ENCODE results near the gene ADGRG7.
A peak's percentile ranks its signal among the peaks of the same experiment; 100 is the strongest.
"Not testable (repeated sequence)": the region's sequence is repeated elsewhere in the genome, so short reads cannot be mapped to it uniquely, and the experiment has no call there.

Gene ADGRG7, protein sequence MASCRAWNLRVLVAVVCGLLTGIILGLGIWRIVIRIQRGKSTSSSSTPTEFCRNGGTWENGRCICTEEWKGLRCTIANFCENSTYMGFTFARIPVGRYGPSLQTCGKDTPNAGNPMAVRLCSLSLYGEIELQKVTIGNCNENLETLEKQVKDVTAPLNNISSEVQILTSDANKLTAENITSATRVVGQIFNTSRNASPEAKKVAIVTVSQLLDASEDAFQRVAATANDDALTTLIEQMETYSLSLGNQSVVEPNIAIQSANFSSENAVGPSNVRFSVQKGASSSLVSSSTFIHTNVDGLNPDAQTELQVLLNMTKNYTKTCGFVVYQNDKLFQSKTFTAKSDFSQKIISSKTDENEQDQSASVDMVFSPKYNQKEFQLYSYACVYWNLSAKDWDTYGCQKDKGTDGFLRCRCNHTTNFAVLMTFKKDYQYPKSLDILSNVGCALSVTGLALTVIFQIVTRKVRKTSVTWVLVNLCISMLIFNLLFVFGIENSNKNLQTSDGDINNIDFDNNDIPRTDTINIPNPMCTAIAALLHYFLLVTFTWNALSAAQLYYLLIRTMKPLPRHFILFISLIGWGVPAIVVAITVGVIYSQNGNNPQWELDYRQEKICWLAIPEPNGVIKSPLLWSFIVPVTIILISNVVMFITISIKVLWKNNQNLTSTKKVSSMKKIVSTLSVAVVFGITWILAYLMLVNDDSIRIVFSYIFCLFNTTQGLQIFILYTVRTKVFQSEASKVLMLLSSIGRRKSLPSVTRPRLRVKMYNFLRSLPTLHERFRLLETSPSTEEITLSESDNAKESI

DNA sequence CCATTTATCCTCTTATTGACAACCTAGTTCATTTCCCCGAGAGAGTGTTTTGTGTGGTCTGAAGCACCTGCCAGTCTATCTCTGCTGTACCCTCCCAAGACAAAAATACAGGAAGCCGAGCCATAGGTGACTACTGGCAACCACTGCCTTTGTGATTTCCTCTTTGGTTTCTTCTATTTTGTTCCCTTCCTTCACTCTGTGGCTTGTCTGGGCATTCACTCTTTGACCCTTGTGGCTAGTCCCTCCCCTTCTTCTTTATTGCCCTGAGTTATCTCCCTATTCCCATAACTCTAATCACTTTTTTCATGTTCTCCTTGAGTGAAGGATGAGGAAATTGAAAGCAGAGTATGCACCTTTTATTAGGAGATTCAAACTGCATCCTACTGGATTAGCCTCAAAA is at the start of gene ADGRG7:
ADGRG7 (plus strand) TSS at position 297 of the 400 bp plus-strand sequence. CDS start 256 bp downstream, outside the sequence.
- DNase-seq: no peak

DNA sequence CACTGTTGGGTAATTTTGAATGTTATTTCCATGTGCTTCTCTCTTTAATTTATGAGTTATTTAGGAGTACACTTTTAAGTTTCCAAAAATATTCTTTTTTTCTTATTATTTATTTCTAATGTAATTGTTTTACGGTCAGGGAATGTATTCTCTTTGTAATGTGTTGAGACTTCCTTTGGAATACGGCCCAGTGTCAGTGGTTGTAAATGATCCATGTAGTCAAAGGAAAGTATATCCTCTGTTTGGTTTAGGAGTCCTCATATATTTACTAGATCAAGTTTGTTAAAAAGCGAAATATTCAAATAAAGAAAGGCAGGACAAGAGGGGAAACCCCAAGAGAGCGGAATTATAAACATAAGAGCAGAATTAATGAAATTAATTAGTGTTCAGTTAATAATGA is 49.0 kb upstream of the ADGRG7 start:
- peak; percentile 50 for DNase-seq

DNA sequence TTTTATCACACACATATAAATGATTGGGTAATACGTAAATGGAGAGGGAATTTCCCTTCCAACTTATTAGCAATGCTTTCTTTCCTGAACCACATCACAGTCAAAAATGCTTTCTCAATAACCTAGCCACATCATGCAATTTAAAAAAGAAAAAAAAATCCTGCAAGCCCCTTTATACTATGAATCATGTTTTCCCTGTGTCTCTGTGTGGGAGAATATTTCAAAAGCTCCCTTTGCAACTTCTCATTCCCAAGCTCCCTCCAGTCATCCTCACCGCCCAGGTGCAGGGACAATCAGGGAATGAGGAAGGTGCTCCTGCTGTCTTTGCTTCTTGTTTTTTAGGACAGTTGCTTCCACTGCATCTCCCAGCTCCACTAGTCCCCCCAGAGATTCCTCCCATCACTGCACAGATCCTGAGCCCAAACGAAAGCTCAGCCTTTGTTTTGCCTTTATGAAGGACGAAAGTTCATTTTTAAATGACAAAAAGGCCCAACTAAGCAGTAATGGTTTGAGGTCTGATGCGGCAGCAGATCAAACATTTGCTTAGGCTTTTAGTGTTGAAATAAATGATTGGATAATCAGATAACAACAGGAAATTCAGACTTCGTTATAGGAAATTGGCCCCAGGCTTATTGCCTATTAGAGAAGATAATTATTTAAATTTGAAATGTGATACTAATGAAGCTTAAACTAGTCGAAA is 47.8 kb upstream of the ADGRG7 start:
- DNase-seq: peak; percentile 88

DNA sequence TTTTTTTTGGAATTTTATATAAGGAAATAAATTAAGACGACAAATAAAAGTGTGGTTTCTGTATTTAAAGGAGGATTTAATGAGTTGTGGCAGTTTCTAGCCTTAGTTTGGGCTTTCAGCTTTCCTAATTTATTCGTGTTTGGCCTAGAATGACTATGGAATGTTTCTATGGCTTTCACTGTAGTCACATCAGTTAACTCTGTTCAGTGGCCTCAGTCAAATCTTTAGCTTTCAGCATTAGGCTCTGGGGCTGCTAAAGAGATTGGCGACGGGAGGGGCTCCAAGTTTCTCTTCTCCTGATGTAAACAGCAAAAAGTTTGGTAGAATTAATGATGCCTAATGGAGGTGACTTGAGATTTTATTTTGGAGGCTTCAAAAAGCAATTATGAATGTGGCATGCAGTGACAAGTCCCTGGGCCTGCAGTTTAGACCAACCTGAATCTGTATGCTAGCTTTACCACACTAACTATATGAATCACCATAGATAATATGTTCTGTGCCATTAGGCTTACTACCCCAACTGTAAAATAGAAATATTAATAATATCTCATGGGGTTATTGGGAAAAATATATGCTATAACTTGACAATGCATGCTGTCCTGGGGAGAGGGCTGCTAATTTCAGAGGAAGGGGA is 47.1 kb upstream of the ADGRG7 start:
- DNase-seq: no peak

DNA sequence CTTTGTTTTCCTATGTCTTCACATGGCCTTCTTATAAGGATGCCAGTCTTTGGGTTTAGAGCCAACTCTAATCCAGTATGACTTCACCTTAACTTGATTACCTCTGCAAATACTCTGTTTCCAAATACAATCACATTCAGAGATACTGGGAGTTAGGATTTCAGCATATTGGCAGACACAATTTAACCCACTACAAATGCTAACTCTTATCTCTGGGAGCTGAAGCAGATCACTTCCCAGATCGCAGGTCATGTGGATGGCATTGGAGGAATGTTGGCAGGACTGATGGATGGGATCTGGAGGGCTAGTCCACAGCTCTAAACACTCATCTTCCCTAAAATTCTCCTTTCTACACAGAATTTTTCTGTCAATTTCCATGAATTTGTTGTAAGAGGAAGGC is 46.2 kb upstream of the ADGRG7 start:
- DNase-seq: no peak

DNA sequence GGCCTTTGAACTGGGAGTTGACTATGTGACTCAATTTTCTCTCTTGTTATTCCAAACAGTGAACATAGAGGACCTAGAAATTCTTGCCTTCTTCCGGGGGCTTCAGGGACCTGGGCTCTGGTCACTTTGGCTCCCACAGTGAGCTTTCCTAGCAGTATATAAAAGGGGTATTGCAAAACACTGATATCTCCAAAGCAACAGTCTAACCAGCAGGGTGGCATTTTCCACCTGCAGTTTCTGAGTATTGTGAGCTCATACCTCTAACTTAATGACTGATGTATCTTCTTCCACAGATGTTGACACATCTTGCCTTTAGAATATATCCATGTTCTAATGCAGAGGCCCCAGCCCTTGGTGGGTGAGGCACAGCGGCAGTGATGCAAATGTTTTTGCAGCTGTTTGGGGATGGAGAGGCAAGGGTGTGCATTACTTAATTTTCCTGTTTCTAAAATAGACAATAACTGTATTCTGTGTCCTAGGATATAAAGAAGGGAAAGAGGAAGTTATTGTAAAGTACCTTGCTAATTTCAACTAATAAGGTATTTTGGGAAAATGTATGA is 45.7 kb upstream of the ADGRG7 start:
- DNase-seq: no peak

DNA sequence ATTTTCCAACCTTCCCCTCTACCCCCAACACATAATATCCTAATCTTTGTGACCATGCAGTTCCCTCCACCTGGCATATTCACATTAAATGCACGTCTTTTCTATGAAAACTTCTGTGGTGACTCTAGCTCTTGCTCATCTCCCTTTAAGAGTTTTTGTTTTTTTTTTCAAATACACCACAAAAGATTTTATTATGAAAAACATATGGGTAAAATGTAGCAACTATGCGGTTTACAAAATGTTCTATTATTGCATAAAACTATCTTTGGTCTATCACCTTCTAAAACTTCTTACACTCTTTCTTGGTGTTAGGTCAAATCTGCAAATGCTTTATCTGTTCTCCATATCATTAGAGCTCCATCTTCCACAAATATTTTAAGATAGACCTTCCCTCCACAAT is 38.6 kb upstream of the ADGRG7 start:
- peak; percentile 20 for DNase-seq

DNA sequence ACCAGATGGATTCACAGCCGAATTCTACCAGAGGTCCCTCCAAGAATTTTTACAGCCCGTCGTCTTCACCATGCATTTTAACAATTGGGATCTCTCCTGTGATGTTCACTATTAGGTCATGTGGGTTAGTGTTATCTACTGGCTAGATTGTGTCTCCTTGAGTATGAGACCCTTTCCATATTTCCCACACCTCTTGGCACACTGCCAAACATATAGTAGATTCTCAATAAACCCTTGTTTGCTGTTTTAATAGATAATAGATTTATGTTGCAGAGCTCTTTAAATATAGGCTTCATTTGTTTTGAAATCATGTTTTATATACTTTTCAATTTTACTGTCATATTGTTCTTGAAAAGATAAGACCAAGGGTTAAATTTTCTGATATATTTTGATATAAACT is 34.9 kb upstream of the ADGRG7 start:
- DNase-seq: no peak

DNA sequence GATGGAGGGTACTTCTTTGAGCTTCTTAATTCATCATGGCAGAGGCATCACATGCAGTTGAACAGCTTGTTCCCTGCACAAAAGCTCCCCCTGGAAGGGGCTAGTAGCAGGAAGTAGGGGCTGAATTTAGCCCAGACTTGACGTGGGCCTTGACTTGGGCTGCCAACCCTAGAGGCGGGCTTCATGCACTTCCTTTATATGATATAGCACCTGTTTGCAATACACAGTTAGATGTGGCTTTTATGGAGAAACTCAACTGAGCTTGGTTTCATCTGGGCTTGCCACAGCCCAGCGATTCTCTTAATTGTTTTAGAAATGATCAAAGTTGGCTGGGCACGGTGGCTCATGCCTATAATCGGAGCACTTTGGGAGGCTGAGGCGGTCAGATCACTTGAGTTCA is 33.7 kb upstream of the ADGRG7 start:
- no peak for DNase-seq

DNA sequence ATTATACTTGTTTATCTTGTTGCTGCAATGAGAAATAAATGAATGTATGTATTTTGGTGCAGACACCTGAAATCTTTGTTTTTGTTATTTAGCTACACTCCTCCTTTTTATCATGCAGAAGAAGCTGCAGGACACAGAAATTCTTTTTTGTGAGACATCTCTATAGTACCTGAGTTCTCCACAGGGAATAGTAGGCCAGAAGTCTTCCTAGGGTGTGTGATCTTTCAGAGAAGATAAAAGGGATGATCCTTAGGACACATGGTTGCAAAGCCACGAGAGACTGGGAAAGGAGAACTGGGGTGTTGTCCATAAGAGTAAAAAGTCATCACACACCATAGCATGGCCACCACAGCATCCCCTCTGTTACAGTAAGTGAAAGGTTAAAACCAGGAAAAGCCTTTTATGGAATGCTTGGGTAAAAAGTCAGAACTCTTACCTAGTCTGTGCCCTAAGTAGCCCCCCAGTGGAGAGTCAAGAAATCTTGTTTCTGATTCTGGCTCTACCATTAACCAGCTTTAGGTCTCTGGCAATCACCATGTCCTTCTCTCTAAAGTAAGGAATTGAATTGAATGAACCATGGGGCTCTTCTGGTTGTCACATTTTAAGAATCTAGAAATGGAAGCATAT is 31.9 kb upstream of the ADGRG7 start:
- no peak for DNase-seq

DNA sequence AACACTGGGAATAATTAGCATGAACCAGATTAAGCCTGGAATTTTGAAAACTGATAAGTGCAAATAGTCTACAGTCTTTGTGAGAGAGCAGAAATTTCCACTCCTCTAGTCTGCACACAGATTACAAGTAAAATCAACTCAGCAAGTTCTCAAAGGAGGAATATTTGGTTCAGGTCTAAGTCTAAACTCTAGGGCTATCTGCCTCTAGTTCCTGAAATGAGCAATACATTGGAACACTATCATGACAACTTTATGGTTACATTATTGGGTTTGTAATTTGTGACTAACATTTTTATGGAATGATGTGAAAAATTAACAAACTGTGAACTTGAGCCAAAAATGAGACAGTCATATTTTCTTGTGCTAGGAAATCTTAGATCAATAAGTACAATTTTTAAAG is 30.8 kb upstream of the ADGRG7 start:
- no peak for DNase-seq

DNA sequence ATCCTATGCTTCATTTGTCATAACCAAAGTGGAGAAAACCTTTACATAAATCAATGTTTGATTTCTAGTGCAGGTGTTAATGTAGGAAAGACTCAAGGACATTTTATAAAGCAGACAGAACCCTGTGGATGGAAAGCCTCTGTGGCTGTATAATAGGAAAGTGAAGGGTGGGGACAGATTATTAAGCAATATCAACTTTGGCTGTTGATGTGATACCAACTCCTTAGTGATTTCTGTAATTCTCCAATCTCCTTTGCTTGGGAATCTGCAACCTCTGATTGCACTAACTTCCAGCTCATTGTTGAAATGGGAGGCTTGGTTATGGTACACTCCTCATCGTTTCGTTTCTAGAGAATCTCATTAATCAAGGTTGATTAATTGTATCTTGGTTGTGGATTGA is 29.3 kb upstream of the ADGRG7 start:
- no peak for DNase-seq

DNA sequence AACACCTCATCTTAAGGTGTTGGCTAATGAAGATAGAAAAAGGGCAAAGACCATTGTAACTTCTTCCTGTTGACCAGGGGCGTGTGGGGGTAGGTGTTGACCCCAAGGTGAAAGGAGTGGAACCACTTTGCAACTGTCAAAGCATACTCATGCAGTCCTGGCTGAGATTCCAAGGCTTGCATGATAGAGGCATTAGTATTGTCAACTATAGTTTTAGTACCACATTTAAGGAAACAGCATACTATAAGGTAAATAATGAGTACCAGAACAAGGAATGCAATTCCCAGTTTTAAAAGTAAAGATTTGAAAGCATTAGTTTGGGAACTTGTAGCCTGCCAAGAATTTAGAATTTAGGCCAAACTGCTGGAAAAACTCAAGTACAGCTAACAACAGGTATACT is 27.8 kb upstream of the ADGRG7 start:
- peak; percentile 30 for DNase-seq

DNA sequence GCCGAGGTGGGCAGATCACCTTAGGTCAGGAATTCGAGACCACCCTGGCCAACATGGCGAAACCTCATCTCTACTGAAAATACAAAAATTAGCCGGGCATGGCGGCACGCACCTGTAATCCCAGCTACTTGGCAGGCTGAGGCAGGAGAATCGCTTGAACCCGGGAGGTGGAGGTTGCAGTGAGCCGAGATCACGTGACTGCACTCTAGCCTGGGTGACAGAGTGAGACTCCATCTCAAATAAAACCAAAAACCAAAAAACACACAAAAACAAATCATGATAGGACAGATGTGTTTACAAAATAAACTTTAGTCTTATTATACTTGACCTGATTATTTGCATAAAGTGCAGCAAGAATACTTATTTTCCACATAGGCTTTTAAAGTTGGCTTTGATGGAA is 27.2 kb upstream of the ADGRG7 start:
- not testable (repeated sequence) for DNase-seq

DNA sequence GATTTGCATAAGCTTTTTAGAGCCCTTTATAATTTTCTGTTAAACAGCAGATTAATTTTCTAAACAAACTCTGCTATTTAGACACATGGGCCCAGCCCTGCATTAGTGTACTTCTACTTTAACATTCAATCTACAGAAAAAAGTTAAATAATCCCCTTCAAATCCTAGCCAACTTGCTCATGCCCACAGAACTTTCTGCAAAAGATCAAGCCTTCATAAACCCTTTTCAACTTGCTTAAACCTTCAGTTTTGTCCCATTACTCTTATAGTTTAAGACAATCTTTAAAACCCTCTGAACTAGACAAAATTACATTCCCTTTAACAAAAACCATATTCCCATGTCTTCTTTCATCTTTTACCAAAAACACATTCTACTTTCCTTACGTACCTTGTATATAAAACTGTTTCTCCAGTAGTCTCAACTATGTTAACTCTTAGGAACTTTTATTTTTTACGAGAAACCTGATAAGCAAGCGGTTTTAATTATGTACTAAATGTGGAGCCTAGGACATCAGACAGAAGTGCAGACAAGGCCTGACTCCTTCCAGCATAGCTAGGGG is 25.2 kb upstream of the ADGRG7 start:
- DNase-seq: no peak

DNA sequence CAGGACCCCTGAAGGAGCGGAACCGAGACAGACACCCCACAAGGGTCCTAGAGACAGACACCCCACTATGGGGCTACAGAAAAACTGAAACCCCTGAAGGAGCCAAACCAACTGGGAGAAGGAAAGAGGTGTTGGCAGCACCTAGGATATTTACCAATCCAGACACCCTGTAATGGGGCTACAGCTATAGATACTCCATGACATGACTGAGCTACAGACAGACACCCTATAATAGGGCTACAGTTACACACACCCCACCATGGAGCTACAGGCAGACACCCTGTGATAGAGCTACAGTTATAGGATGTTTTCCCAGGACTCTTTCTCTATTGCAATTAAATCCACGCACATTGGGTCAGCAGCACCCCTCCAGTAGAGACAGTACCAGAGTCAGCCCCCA is 22.6 kb upstream of the ADGRG7 start:
- DNase-seq: no peak

DNA sequence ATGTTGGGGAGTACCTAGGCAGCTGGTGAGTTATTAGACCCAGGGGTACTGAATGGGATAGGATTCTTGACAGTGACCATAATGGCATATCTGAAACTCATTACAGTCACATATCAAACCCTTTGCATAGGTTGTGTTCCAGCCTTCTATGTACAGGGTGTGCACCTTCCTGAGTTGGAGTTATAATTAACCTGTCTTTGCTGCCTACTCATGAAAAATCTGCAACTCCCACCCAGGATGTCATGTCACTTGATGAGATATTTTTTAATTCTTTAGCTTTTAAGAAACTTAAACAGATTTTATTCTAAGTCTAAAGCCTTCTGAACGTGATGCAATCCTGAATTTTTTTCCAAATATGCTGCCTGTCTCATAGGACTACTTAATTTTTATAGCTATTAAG is 21.1 kb upstream of the ADGRG7 start:
- DNase-seq: no peak

DNA sequence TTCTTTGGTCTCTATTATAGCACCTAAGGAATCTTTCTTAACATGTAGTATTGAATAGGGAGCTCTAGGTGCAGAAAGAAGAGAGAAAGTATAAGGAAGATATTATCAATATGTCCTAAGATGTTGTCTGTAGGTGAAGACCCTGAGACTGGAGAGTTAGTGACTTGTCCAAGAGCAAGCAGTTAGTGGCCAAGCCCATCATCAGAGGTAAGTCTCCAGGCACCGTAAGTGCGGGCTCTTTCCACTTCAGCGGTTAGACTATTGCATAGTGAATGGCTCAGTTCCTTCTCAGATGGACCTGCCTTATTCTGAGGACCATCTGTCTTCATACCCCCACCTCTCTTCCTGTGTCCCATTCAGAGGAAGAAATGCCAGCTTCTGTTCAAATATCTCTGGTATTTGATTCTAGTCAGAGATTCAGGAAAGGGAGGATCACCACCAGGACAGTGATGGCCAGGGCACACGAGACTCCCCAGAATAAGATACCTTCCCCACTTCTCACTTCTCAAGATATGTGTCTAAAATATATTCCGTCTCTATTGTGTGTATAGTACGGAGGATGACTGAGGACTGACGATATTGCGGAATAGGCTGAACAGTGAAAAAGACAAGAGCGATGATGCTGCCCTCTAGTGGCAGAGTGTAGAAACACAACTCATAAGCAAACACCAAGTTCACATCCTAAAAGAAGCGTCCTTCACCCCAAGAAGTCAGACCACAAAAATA is 19.1 kb upstream of the ADGRG7 start:
- DNase-seq: peak; percentile 73

DNA sequence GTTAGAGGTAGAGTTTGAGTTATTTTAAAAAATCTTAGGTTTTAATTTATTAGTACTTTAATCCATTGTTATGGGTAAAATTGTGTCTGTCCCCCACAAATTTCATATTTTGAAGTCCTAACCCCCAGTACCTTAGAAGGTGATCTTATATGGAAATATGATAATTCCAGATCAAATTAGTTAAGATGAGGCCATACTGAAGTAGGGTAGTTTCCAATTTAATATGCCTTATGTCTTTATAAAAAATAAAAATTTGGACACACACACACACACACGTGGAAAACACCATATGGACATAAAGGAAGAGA is 18.6 kb upstream of the ADGRG7 start:
- no peak for DNase-seq

DNA sequence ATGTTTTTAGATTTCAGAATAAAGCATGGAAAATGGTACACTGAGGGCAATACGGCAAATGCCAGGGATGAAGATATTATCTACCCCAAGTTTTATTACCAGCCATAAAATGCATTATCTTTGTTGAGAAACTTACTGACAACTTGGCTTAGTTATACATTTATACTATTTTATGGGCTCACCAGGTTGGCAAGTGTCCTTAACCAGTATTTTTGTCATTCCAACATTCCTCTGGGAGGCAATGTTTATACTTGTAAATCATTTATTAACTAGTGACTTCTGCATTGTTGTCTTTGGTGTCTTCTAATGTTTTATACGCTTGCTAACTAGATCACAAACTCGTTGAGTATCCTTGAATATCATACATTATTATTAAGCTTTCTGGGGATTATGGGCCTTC is 18.0 kb upstream of the ADGRG7 start:
- no peak for DNase-seq
